WTC11 (cell line): Measurements from ENCODE around the gene WDFY4.
A peak's percentile ranks its signal among the peaks of the same experiment; 100 is the strongest.

Source experiments
- ATF3 ChIP-seq: sonication (generic); formaldehyde crosslinking; conservative IDR thresholded peaks from 2 replicates; pipeline ENCODE4 v1.8.1; 2022; ENCODE audit warnings: mild to moderate bottlenecking, missing genetic modification reagents
- CREB1 ChIP-seq: sonication (generic); formaldehyde crosslinking; IDR thresholded peaks from 2 replicates; pipeline ENCODE4 v1.8.0; 2023; ENCODE audit warnings: mild to moderate bottlenecking, missing genetic modification reagents
- FOXK1 ChIP-seq: sonication (generic); formaldehyde crosslinking; IDR thresholded peaks from 2 replicates; pipeline ENCODE4 v1.8.0; 2022; ENCODE audit warnings: mild to moderate bottlenecking, moderate library complexity, missing genetic modification reagents
- FOXP1 ChIP-seq: sonication (generic); formaldehyde crosslinking; IDR thresholded peaks from 2 replicates; pipeline ENCODE4 v1.8.0; 2022; ENCODE audit warnings: missing genetic modification reagents, mild to moderate bottlenecking, moderate library complexity, borderline replicate concordance
- NR2C2 ChIP-seq: sonication (generic); formaldehyde crosslinking; IDR thresholded peaks from 2 replicates; pipeline ENCODE4 v1.8.0; 2022; ENCODE audit warnings: mild to moderate bottlenecking, missing genetic modification reagents
- SMAD3 ChIP-seq: sonication (generic); formaldehyde crosslinking; IDR thresholded peaks from 2 replicates; pipeline ENCODE4 v1.8.0; 2022; ENCODE audit warnings: missing genetic modification reagents, mild to moderate bottlenecking, borderline replicate concordance
- TEAD1 ChIP-seq: sonication (generic); formaldehyde crosslinking; IDR thresholded peaks from 2 replicates; pipeline ENCODE4 v1.8.0; 2022; ENCODE audit warnings: mild to moderate bottlenecking, missing genetic modification reagents
- ZBTB43 ChIP-seq: sonication (generic); formaldehyde crosslinking; IDR thresholded peaks from 2 replicates; pipeline ENCODE4 v1.8.1; 2023; ENCODE audit warnings: mild to moderate bottlenecking, missing genetic modification reagents
- TF ChIP-seq, protein P1 (sequence below): fragments of 200-600 bp; IDR thresholded peaks from 2 replicates; pipeline ENCODE4 v1.8.0; 2022; ENCODE audit warnings: antibody characterized with exemption

GRCh38 chr10:48656241-48656913 is 28.3 kb upstream of the WDFY4 start:
- no peak for TF ChIP-seq FOXP1
- TF ChIP-seq, protein P1, sequence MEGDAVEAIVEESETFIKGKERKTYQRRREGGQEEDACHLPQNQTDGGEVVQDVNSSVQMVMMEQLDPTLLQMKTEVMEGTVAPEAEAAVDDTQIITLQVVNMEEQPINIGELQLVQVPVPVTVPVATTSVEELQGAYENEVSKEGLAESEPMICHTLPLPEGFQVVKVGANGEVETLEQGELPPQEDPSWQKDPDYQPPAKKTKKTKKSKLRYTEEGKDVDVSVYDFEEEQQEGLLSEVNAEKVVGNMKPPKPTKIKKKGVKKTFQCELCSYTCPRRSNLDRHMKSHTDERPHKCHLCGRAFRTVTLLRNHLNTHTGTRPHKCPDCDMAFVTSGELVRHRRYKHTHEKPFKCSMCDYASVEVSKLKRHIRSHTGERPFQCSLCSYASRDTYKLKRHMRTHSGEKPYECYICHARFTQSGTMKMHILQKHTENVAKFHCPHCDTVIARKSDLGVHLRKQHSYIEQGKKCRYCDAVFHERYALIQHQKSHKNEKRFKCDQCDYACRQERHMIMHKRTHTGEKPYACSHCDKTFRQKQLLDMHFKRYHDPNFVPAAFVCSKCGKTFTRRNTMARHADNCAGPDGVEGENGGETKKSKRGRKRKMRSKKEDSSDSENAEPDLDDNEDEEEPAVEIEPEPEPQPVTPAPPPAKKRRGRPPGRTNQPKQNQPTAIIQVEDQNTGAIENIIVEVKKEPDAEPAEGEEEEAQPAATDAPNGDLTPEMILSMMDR: peak; percentile 90
- TF ChIP-seq NR2C2 (CRISPR knock-in tag): no peak
- no peak for TF ChIP-seq ZBTB43
- no peak for TF ChIP-seq SMAD3 (CRISPR knock-in tag)
- no peak for TF ChIP-seq ATF3 (CRISPR knock-in tag)
- no peak for TF ChIP-seq CREB1 (CRISPR knock-in tag)
- TF ChIP-seq TEAD1 (CRISPR knock-in tag): no peak
- no peak for TF ChIP-seq FOXK1 (CRISPR knock-in tag)
